ENCODE results near the gene TTC27.
"Not testable (repeated sequence)": the region's sequence is repeated elsewhere in the genome, so short reads cannot be mapped to it uniquely, and the experiment has no call there.

Gene TTC27

GRCh38 chr2:32627814-32628579, at the start of gene TTC27:
Gene TTC27 (plus strand): TSS chr2:32628050. CDS start chr2:32628293, 243 bp downstream.
- DNase-seq, result peak; percentile 69

GRCh38 chr2:32591669-32592463, 36.0 kb upstream of the TTC27 start:
- no peak for DNase-seq

- no peak for DNase-seq
These were observed 33.3 kb upstream of the TTC27 start for GRCh38 chr2:32594573-32594972.

- DNase-seq, result no peak
These were observed 16.5 kb upstream of the TTC27 start for GRCh38 chr2:32611366-32611765.

GRCh38 chr2:32611771-32612170, 16.1 kb upstream of the TTC27 start:
- no peak for DNase-seq

- no peak for DNase-seq
These were observed 13.8 kb upstream of the TTC27 start for GRCh38 chr2:32614084-32614483.

- no peak for DNase-seq
These were observed 10.2 kb upstream of the TTC27 start for GRCh38 chr2:32617599-32618189.

- DNase-seq, result no peak
These were observed 5.1 kb upstream of the TTC27 start for GRCh38 chr2:32622570-32623310.

- DNase-seq, result no peak
These were observed 4.5 kb upstream of the TTC27 start for GRCh38 chr2:32623311-32623706.

GRCh38 chr2:32624812-32625211, 3.0 kb upstream of the TTC27 start:
- DNase-seq, result no peak

GRCh38 chr2:32626639-32627221, 1.1 kb upstream of the TTC27 start:
- DNase-seq, result no peak

- DNase-seq, result no peak
These were observed 423 bp upstream of the TTC27 start for GRCh38 chr2:32627441-32627813.

GRCh38 chr2:32632089-32632488, 4.2 kb downstream of the TTC27 start:
- DNase-seq, result no peak

GRCh38 chr2:32633040-32633439, 5.2 kb downstream of the TTC27 start:
- no peak for DNase-seq

GRCh38 chr2:32638548-32638947, 10.7 kb downstream of the TTC27 start:
- not testable (repeated sequence) for DNase-seq

GRCh38 chr2:32641180-32641579, 13.3 kb downstream of the TTC27 start:
- no peak for DNase-seq

GRCh38 chr2:32647180-32647651, 19.4 kb downstream of the TTC27 start:
- no peak for DNase-seq

GRCh38 chr2:32652555-32653209, 24.8 kb downstream of the TTC27 start:
- no peak for DNase-seq

GRCh38 chr2:32656069-32656468, 28.2 kb downstream of the TTC27 start:
- no peak for DNase-seq

- no peak for DNase-seq
These were observed 36.0 kb downstream of the TTC27 start for GRCh38 chr2:32663864-32664263.

- no peak for DNase-seq
These were observed 38.9 kb downstream of the TTC27 start for GRCh38 chr2:32666704-32667103.

- no peak for DNase-seq
These were observed 40.4 kb downstream of the TTC27 start for GRCh38 chr2:32668254-32668653.

Measured in NCI-H748 treated with DMSO at 0.1 percent for 48 hours (cell line).